Left forelimb (tissue), 1 donor: ENCODE data around the gene SLC4A1.

Experiments
- DNase-seq: peaks from one replicate; pipeline ENCODE4 v3.0.0-alpha.2; 2018; ENCODE audit warnings: low spot score

The SLC4A1 gene

GRCh38 chr17:44220213-44221083 is 47.5 kb downstream of the SLC4A1 start:
- peak; percentile 79 for DNase-seq

GRCh38 chr17:44219616-44220212 is 48.2 kb downstream of the SLC4A1 start, which contains the start of gene UBTF:
TSS of gene UBTF (minus strand) at chr17:44219675. CDS start at chr17:44218229, 1,446 bp downstream.
- DNase-seq, result peak; percentile 90

- DNase-seq, result peak; percentile 78
Measured at GRCh38 chr17:44219108-44219615, 48.8 kb downstream of the SLC4A1 start.

- DNase-seq, result peak; percentile 91
Measured at GRCh38 chr17:44218344-44219107, 49.4 kb downstream of the SLC4A1 start.

GRCh38 chr17:44217738-44218343 is 50.1 kb downstream of the SLC4A1 start:
- DNase-seq, result no peak

GRCh38 chr17:44216694-44217093 is 51.2 kb downstream of the SLC4A1 start:
- DNase-seq, result no peak

GRCh38 chr17:44216173-44216572 is 51.8 kb downstream of the SLC4A1 start:
- no peak for DNase-seq

- DNase-seq, result no peak
Measured at GRCh38 chr17:44214896-44215295, 53.0 kb downstream of the SLC4A1 start.

GRCh38 chr17:44214230-44214494 is 53.8 kb downstream of the SLC4A1 start:
- no peak for DNase-seq

- no peak for DNase-seq
Measured at GRCh38 chr17:44213403-44214229, 54.3 kb downstream of the SLC4A1 start.

GRCh38 chr17:44212507-44213402 is 55.2 kb downstream of the SLC4A1 start:
- no peak for DNase-seq

- no peak for DNase-seq
Measured at GRCh38 chr17:44211281-44212265, 56.4 kb downstream of the SLC4A1 start.

GRCh38 chr17:44210342-44211192 is 57.4 kb downstream of the SLC4A1 start:
- DNase-seq, result peak; percentile 90

GRCh38 chr17:44209786-44210341 is 58.1 kb downstream of the SLC4A1 start:
- no peak for DNase-seq

GRCh38 chr17:44207743-44208142 is 60.2 kb downstream of the SLC4A1 start:
- no peak for DNase-seq

- no peak for DNase-seq
Measured at GRCh38 chr17:44207319-44207718, 60.6 kb downstream of the SLC4A1 start.

- no peak for DNase-seq
Measured at GRCh38 chr17:44206825-44207155, 61.1 kb downstream of the SLC4A1 start.
